GOT3 (cell line): ENCODE data around the gene VPS35L.

ENCODE experiments used
- DNase-seq: peaks from one replicate; lab custom pipeline; 2025; ENCODE audit warnings: mixed read lengths; lab: John Stamatoyannopoulos, UW

Gene VPS35L

DNA sequence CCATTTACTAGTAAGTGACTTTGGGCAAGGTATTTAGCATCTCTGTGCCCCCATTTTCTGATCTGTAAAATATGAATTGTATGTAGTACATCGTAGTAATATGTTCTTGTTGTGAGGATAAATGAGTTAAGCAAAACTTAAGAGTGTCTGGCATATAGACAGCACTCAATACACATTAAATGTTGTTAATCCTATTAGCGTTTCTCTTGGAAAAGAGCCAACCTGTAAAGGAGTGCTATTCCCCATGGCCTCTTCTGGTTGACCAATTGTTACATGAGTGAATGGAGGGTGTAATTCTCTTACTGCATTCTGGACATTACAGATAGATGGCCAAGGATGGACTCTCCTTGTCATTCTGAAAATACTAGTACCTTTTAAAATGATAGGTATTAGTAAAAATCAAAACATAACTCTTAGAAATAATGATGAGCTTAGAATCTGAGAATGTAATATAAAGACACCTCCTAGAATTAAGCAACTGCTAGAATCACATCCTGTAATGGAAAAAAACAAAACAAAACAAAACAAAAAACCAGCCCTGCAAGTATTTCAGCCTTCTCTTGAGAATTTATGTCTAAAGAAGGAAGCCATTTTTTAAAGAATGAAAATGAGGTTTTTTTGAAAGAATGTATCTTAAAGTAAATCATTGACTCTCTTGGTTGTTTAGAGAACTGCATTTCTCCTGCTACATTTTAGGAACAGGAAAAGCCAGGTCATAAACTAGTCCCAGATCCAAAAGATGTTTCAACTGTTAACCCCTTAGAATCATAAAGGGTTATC lies 193.1 kb downstream of the VPS35L start:
- no peak for DNase-seq

DNA sequence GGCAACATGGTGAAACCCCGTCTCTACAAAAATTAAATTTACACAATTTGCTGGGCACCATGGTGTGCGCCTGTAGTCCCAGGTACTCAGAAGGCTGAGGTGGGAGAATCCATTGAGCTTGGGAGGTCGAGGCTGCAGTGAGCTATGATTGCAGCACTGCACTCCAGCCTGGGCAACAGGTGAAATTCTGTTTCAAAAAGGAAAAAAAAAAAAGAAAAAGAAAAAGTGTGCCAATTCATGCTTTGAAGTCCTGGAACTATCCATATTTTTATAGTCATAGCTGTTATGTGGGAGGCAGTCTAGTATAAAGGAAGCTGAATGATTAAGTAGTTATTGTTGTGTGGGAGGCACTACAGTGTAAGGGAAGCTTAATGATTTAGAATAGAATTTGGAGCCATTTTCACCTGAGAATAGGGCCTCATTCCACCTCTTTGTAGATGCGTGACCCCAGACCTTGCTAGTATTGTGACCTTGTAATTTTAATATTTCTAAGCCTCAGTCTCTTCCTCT lies 194.1 kb downstream of the VPS35L start:
- no peak for DNase-seq
